GM12892 (cell line): ENCODE results near the gene GLO1.

Experiments used
- POLR2A ChIP-seq: IDR thresholded peaks from 2 replicates; pipeline ENCODE4 v1.6.1; 2011; ENCODE audit warnings: low read depth, low read length, control low read depth
- POLR2AphosphoS5 ChIP-seq: IDR thresholded peaks from 2 replicates; pipeline ENCODE4 v1.6.1; 2011; ENCODE audit warnings: low read depth, low read length, control low read depth
- TAF1 ChIP-seq: IDR thresholded peaks from 2 replicates; pipeline ENCODE4 v1.6.1; 2011; ENCODE audit warnings: low read depth, mild to moderate bottlenecking, control low read depth, low read length, borderline replicate concordance

DNA sequence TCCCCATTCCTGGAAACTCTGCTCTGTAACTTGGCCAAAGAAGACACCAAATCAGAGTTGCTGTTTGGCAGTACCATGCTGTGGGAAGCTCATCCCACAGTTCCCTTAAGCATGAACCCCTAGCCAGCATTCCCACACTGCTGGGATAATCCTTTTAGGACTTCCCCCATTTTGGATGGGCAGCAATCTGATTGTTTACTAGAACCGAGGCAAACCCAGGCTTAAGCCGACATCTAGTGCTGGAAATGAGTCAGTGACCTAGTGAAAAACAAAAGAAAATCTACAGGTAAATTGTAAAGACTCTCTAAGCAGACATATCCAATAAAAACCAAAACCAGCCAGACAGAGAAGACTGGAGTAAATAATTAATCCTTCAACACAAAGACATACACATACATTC, 17.4 kb upstream of the GLO1 start:
- TF ChIP-seq POLR2A = no peak
- no peak for TF ChIP-seq TAF1
- TF ChIP-seq POLR2AphosphoS5 = no peak
